ENCODE results near the gene NEU4.
"Not testable (repeated sequence)": the region's sequence is repeated elsewhere in the genome, so short reads cannot be mapped to it uniquely, and the experiment has no call there.

NEU4 gene

DNA sequence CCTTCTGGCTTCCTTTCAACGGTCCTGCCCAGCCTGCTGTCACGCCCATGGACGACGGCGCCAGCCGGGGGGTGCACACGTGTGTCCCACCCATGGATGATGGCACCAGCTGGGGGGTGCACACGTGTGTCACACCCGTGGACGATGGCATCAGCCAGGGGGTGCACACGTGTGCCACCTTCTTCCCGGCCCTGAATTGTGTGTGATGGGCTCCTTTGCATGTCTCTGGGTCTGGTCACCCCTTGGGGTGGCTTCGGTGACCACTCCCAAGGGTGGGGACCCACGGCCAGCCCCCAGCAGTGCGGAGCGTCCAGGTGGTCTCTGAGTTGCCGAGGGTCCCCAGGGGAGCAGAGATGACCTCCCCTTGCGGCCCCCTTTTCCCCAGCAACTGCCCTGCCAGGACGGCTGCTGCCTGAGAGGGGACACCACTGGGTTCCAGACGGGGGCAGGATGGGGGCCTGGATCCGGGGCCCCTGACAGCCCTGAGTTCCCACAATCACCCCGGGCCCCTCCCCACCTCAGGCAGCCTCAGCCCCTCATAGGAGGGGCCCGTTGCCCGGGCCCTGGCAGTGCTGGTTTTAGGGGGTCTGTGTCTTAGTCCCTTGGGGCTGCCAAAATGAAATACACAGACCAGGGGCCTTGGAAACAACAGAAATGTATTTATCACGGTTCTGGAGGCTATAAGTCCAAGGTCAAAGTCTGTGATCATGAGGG is 9.4 kb downstream of the NEU4 start:
- Histone ChIP-seq H3K27me3 (ENCODE audit: control insufficient read depth, insufficient read depth, low read length) (peaks cover 8% of the 10 kb centered on the region), H3K27ac (ENCODE audit: low read depth, low read length) (no peak overlapping the region), H3K9me3 (ENCODE audit: control insufficient read depth, insufficient read depth, low read length) (no peaks in the 10 kb centered on the region), H3K9ac (ENCODE audit: low read depth, low read length) (no peak overlapping the region), H3K4me1 (ENCODE audit: control insufficient read depth, insufficient read depth, low read length) (no peaks in the 10 kb centered on the region; the same call in 1 of the 2 replicates), H3K4me3 (ENCODE audit: low read depth, low read length) (no peak overlapping the region), H3K36me3 (ENCODE audit: control insufficient read depth, insufficient read depth, low read length) (no peaks in the 10 kb centered on the region)

- Histone ChIP-seq H3K36me3 (ENCODE audit: control insufficient read depth, insufficient read depth, low read length) (no peaks in the 10 kb centered on the region), H3K27ac (ENCODE audit: low read depth, low read length) (no peak overlapping the region), H3K4me3 (ENCODE audit: low read depth, low read length) (no peak overlapping the region), H3K9ac (ENCODE audit: low read depth, low read length) (no peak overlapping the region), H3K9me3 (ENCODE audit: control insufficient read depth, insufficient read depth, low read length) (no peaks in the 10 kb centered on the region), H3K4me1 (ENCODE audit: control insufficient read depth, insufficient read depth, low read length) (no peaks in the 10 kb centered on the region; the same call in 1 of the 2 replicates), H3K27me3 (ENCODE audit: control insufficient read depth, insufficient read depth, low read length) (peaks cover 11% of the 10 kb centered on the region)
Observed at GRCh38 chr2:241818943-241819270, 9.9 kb downstream of the NEU4 start.

- peaks cover 11% of the 10 kb centered on the region for H3K27me3 ChIP-seq (ENCODE audit: control insufficient read depth, insufficient read depth, low read length)
- not testable (repeated sequence) for H3K36me3 ChIP-seq (ENCODE audit: control insufficient read depth, insufficient read depth, low read length); H3K4me1 ChIP-seq (ENCODE audit: control insufficient read depth, insufficient read depth, low read length); H3K9ac ChIP-seq (ENCODE audit: low read depth, low read length); H3K9me3 ChIP-seq (ENCODE audit: control insufficient read depth, insufficient read depth, low read length); H3K4me3 ChIP-seq (ENCODE audit: low read depth, low read length); H3K27ac ChIP-seq (ENCODE audit: low read depth, low read length)
Observed at GRCh38 chr2:241819947-241820624, 11.1 kb downstream of the NEU4 start.

GRCh38 chr2:241820625-241821384 is 11.8 kb downstream of the NEU4 start:
- Histone ChIP-seq H3K27me3 (ENCODE audit: control insufficient read depth, insufficient read depth, low read length) (peaks cover 11% of the 10 kb centered on the region), H3K9ac (ENCODE audit: low read depth, low read length) (no peak overlapping the region), H3K4me1 (ENCODE audit: control insufficient read depth, insufficient read depth, low read length) (no peaks in the 10 kb centered on the region), H3K9me3 (ENCODE audit: control insufficient read depth, insufficient read depth, low read length) (no peaks in the 10 kb centered on the region), H3K36me3 (ENCODE audit: control insufficient read depth, insufficient read depth, low read length) (no peaks in the 10 kb centered on the region), H3K4me3 (ENCODE audit: low read depth, low read length) (no peak overlapping the region), H3K27ac (ENCODE audit: low read depth, low read length) (no peak overlapping the region)

DNA sequence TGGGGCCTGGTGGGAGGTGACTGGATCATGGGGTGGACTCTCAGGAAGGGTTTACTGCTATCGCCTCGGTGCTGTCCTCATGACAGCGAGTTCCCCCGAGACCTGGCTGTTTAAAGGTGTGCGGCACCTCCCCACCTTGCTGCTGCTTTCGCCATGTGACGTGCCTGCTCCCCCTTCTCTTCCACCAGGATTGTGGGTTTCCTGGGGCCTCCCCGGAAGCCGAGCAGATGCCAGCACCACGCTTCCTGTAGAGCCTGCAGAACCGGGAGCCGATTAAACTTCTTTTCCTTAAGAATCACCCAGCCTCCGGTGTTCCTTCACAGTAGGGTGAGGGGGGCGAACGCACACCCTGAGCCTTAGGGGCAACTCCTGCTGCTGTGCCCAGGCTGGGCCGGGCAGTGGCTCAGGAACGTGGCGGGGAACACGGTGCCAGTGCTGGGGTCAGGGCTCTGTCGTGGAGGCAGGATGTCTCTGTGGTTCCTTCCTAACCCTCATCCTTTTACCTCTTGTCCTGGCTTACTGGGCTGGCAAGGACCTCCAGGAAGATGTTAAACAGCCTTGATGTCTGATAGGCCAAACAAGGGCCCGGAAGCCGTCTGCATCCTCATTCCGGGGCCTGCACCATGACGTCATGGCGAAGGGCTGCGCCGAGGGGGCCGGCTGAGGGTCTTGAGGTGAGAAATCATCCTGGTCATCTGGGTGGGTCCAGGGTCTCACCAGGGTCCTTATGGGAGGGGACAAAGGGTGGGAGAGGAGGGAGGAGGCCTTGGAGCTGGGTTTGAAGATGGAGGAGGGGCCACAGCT is 12.7 kb downstream of the NEU4 start:
- H3K36me3 ChIP-seq (ENCODE audit: control insufficient read depth, insufficient read depth, low read length) = no peaks in the 10 kb centered on the region
- no peaks in the 10 kb centered on the region for H3K4me1 ChIP-seq (ENCODE audit: control insufficient read depth, insufficient read depth, low read length)
- H3K9ac ChIP-seq (ENCODE audit: low read depth, low read length) = no peak overlapping the region
- no peak overlapping the region for H3K27ac ChIP-seq (ENCODE audit: low read depth, low read length)
- 0 out of 2 replicates have a peak, but pooled peaks cover 1% of the 10 kb centered on the region for H3K9me3 ChIP-seq (ENCODE audit: control insufficient read depth, insufficient read depth, low read length)
- peaks cover 11% of the 10 kb centered on the region for H3K27me3 ChIP-seq (ENCODE audit: control insufficient read depth, insufficient read depth, low read length)
- no peak overlapping the region for H3K4me3 ChIP-seq (ENCODE audit: low read depth, low read length)

DNA sequence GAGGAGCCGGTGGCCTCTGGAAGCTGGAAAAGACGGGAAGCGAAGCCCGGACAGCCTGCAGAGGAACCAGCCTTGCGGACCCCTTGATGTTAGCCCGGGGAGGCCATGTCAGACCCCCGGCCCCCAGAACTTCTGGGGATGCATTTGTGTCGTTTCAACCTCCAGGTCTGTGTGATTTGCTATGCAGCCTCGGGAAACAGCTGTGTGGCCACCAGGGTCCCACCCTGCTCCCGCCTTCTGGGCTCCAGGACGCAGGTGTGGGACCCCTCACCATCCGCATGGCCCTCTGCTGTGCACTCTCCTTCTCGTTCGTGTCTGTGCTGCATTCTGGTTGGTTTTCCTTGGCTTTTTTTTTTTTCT is 13.3 kb downstream of the NEU4 start:
- H3K4me1 ChIP-seq (ENCODE audit: control insufficient read depth, insufficient read depth, low read length) = no peaks in the 10 kb centered on the region
- no peak overlapping the region for H3K9ac ChIP-seq (ENCODE audit: low read depth, low read length)
- peaks cover 11% of the 10 kb centered on the region for H3K27me3 ChIP-seq (ENCODE audit: control insufficient read depth, insufficient read depth, low read length)
- H3K27ac ChIP-seq (ENCODE audit: low read depth, low read length) = no peak overlapping the region
- H3K9me3 ChIP-seq (ENCODE audit: control insufficient read depth, insufficient read depth, low read length) = 0 out of 2 replicates have a peak, but pooled peaks cover 5% of the 10 kb centered on the region
- H3K4me3 ChIP-seq (ENCODE audit: low read depth, low read length) = no peak overlapping the region
- H3K36me3 ChIP-seq (ENCODE audit: control insufficient read depth, insufficient read depth, low read length) = no peaks in the 10 kb centered on the region

DNA sequence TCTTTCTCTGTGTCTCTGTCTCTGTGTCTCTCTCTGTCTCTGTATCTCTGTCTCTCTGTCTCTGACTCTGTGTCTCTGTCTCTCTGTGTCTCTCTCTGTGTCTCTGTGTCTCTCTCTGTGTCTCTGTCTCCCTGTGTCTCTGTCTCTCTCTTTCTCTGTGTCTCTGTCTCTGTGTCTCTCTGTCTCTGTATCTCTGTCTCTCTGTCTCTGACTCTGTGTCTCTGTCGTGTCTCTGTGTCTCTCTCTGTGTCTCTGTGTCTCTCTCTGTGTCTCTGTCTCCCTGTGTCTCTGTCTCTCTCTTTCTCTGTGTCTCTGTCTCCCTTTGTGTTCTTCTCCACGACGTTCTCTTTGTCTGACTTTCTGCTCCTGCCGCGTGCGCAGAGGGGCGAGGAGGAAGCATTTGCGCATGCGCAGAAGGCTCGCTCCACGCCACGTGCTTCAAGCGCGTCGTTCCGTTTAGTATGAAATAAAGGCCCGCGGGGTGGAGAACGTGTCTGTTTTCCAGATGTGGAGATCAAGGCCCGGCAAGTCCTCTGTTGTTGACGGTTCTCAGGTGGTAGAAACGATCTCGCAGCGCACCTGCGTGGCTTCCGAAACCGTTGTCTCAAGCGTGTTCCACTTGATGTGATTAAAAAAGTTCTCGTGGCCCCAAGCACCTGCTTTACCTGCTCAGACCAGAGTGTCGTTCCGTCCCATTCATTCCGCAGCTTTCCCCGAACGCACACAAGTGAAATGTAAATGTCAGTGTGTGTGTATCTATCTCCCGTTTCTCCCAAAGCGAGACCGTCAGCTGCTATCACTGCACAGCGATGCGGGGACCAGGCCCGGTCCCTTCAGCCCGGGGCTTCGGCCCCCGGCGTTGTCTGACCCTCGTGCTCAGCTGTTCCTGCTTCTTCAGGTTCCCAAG is 14.8 kb downstream of the NEU4 start:
- peaks cover 11% of the 10 kb centered on the region for H3K27me3 ChIP-seq (ENCODE audit: control insufficient read depth, insufficient read depth, low read length)
- not testable (repeated sequence) for H3K4me1 ChIP-seq (ENCODE audit: control insufficient read depth, insufficient read depth, low read length); H3K36me3 ChIP-seq (ENCODE audit: control insufficient read depth, insufficient read depth, low read length); H3K4me3 ChIP-seq (ENCODE audit: low read depth, low read length); H3K9me3 ChIP-seq (ENCODE audit: control insufficient read depth, insufficient read depth, low read length); H3K27ac ChIP-seq (ENCODE audit: low read depth, low read length); H3K9ac ChIP-seq (ENCODE audit: low read depth, low read length)

- no peak overlapping the region for H3K4me3 ChIP-seq (ENCODE audit: low read depth, low read length)
- H3K27ac ChIP-seq (ENCODE audit: low read depth, low read length) = no peak overlapping the region
- H3K9ac ChIP-seq (ENCODE audit: low read depth, low read length) = no peak overlapping the region
Observed at GRCh38 chr2:241827394-241827793, 18.4 kb downstream of the NEU4 start.

DNA sequence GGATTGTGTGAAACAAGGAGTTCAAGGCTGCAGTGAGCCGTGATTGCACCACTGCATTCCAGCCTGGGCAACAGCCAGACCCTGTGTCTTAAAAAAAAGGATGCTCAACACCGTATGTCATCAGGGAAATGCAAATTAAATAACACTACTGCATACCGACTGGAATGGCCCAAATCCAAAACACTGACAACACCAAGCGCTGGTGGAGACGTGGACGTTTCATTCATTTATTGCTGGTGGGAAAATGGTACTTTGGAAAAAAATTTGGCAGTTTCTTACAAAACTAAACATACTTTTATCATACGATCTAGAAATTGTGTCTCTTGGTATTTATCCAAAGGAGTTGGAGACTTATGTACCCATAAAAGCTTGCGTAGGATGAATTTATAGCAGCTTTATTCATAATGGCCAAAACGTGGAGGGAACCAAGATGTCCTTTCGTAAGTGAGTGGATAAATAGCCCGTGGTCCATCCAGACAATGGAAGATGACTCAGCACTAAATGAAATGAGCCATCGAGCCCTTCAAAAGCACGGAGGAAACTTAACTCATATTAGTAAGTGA is 24.2 kb downstream of the NEU4 start:
- Histone ChIP-seq H3K4me3 (ENCODE audit: low read depth, low read length) (no peak overlapping the region), H3K9ac (ENCODE audit: low read depth, low read length) (no peak overlapping the region), H3K9me3 (ENCODE audit: control insufficient read depth, insufficient read depth, low read length) (no peaks in the 10 kb centered on the region), H3K36me3 (ENCODE audit: control insufficient read depth, insufficient read depth, low read length) (no peaks in the 10 kb centered on the region), H3K4me1 (ENCODE audit: control insufficient read depth, insufficient read depth, low read length) (no peaks in the 10 kb centered on the region), H3K27ac (ENCODE audit: low read depth, low read length) (no peak overlapping the region), H3K27me3 (ENCODE audit: control insufficient read depth, insufficient read depth, low read length) (no peaks in the 10 kb centered on the region)

More at GRCh38 chr2:241827394-241827793, 18.4 kb downstream of the NEU4 start:
- H3K4me1 ChIP-seq (ENCODE audit: control insufficient read depth, insufficient read depth, low read length) = no peaks in the 10 kb centered on the region
- 0 out of 2 replicates have a peak, but pooled peaks cover 9% of the 10 kb centered on the region for H3K9me3 ChIP-seq (ENCODE audit: control insufficient read depth, insufficient read depth, low read length)
- H3K27me3 ChIP-seq (ENCODE audit: control insufficient read depth, insufficient read depth, low read length) = peaks cover 11% of the 10 kb centered on the region
- no peaks in the 10 kb centered on the region for H3K36me3 ChIP-seq (ENCODE audit: control insufficient read depth, insufficient read depth, low read length)
